Right renal cortex interstitium (tissue), 3 donors: ENCODE data around the gene HDAC11. TPM values are rescaled to one million over a fixed set of nuclear protein-coding genes. Genes with fewer than 3 reads are reported as not detected.
A peak's percentile ranks its signal among the peaks of the same experiment; 100 is the strongest.
"Not testable (repeated sequence)": the region's sequence is repeated elsewhere in the genome, so short reads cannot be mapped to it uniquely, and the experiment has no call there.

Experiments used
- DNase-seq, 3 donors: peaks; one replicate each; pipeline ENCODE4 v3.0.0-alpha.2; 2013; ENCODE audit warnings: low read depth in 3 of 3, low spot score in 2 of 3
- polyA plus RNA-seq, 3 donors: library from polyadenylated mRNA; unstranded; fragments of 120-200 nt; gene quantifications; one replicate each; pipeline ENCODE4 v1.2.1, GENCODE V29; 2013; ENCODE audit not compliant: insufficient read length in 3 of 3

HDAC11 gene, protein sequence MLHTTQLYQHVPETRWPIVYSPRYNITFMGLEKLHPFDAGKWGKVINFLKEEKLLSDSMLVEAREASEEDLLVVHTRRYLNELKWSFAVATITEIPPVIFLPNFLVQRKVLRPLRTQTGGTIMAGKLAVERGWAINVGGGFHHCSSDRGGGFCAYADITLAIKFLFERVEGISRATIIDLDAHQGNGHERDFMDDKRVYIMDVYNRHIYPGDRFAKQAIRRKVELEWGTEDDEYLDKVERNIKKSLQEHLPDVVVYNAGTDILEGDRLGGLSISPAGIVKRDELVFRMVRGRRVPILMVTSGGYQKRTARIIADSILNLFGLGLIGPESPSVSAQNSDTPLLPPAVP
- 10 to 100 TPM; 16.7 to 22.1 (median 17.3) TPM for polyA plus RNA-seq

- DNase-seq: peak; percentile 87 to 92 (median 91)
These were observed at the start of gene HDAC11 for GRCh38 chr3:13479582-13480339. Gene HDAC11, plus strand, starts transcription at chr3:13480306. Its CDS starts 42 bp downstream, at chr3:13480348.

DNA sequence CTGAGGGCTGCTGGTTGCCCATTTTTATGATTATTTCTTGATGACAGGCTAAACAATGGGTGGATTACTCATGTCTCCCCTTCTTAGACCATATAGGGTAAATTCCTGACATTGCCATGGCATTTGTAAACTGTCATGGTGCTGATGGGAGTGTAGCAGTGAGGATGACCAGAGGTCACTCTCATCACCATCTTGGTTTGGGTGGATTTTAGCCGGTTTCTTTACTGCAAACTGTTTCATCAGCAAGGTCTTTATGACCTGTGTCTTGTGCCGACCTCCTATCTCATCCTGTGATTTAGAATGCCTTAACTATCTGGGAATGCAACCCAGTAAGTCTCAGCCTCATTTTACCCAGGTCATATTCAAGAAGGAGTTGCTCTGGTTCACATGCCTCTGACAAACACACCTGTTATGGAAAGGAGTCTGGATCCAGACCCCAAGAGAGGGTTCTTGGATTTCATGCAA lies 49.7 kb upstream of the HDAC11 start:
- not testable (repeated sequence) for DNase-seq

- no peak for DNase-seq
These were observed 48.0 kb upstream of the HDAC11 start for GRCh38 chr3:13432093-13432492.

DNA sequence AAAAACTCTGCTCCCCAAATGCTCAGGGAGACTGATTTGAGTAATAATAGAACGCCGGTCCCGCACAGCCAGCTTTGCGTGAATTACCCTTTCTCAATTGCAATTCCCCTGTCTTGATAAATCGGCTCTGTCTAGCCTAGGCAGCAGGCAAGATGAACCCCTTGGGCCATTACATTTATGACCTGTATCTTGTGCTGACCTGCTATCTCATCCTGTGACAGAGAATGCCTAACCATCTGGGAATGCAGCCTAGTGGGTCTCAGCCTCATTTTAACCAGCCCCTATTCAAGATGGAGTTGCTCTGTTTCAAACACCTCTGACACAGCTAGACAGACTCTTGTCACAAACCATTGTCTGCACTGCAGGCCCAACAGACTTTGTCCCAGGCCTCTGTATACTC lies 46.2 kb upstream of the HDAC11 start:
- no peak for DNase-seq

GRCh38 chr3:13436213-13436612 lies 43.9 kb upstream of the HDAC11 start:
- DNase-seq: not testable (repeated sequence)

DNA sequence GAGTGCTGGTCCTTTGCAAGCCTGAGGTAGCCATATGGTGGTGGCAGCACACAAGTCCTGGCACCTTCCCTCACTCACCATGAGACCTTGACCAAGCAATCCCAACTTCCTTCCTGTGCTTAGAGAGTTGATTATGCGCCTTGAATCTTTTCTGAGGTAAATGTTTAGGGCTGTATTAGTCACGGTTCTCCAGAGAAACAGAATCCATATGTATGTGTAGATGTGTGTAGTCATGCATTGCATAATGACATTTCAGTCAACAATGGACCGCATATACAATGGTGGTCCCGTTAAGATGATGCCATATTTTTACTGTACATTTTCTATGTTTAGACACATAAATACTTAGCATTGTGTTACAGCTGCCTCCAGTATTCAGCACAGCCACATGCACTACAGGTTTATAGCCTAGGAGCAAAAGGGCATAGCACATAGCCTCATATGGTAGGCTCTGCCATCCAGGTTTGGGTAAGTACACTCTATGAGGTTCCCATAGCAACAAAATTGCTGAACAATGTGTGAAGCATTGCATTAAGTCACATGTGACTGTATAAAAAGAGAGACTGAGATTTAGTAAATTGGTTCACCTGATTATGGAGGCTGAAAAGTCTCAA lies 39.8 kb upstream of the HDAC11 start:
- no peak for DNase-seq

DNA sequence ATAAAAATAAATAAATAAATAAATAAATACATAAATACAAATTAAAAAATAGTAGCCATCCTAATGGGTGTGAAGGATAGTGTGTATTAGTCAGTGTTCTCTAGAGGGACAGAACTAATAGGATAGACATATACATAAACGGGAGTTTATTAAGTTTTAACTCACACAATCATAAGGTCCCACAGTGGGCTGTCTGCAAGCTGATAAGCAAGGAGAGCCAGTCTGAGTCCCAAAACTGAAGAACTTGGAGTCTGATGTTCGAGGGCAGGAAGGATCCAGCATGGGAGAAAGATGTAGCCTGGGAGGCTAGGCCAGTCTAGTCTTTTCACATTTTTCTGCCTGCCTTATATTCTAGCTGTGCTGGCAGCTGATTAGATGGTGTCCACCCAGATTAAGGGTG lies 37.2 kb upstream of the HDAC11 start:
- not testable (repeated sequence) for DNase-seq

GRCh38 chr3:13451301-13451673 lies 28.8 kb upstream of the HDAC11 start:
- DNase-seq: no peak

DNA sequence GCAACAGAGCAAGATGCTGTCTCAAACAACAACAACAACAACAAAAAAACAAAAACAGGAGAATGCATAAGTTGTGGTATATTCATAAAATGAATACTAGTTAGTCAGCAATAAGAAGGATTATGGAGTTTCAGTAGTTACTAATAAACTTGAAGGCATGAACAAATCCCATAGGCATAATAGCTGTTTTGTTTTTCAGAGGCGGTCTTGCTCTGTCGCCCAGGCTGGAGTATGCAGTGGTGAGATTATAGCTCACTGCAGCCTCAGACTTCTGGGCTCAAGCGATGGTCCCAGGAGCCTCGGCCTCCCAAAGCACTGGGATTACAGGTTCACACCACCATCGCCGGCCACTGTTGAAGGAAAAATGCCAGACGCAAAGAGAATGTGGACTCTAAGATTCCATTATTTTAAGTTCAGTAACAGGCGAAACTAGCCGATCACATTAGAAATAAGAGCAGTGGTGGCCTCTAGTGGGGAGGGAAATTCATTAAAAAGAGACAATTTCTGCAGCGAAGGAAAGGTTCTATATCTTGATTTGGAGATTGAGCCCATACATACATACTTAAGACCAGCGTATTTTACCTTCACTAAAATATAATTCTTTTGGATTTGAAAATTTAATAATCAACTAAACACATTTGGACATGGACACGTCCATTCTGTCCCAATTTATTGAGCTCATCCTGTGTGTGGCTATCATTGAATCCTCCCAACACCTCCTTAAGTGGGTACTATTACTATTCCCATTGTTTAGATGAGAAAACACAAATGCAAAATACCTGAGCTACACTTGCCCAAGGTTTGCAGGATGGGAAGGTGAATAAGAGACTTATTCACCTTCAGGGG lies 27.4 kb upstream of the HDAC11 start:
- DNase-seq: peak in 1 of 3 donors; percentile 40

- no peak for DNase-seq
These were observed 24.5 kb upstream of the HDAC11 start for GRCh38 chr3:13455644-13456043.

DNA sequence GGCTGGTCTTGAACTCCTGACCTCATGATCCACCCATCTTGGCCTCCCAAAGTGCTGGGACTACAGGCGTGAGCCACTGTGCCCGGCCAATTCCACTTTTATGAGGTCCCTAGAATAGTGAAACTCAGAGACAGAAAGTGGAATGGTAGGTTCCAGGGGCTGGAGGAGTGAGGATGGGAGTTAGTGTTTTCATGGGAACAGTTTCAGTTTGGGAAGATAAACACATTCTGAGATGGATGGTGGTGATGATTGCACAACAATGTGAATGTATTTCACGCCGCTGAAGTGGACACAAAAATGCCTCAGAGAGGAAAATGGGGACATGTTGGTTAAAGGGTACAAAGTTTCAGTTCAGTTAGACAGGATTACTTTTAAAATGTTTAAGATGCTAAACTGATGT lies 22.5 kb upstream of the HDAC11 start:
- DNase-seq: no peak

DNA sequence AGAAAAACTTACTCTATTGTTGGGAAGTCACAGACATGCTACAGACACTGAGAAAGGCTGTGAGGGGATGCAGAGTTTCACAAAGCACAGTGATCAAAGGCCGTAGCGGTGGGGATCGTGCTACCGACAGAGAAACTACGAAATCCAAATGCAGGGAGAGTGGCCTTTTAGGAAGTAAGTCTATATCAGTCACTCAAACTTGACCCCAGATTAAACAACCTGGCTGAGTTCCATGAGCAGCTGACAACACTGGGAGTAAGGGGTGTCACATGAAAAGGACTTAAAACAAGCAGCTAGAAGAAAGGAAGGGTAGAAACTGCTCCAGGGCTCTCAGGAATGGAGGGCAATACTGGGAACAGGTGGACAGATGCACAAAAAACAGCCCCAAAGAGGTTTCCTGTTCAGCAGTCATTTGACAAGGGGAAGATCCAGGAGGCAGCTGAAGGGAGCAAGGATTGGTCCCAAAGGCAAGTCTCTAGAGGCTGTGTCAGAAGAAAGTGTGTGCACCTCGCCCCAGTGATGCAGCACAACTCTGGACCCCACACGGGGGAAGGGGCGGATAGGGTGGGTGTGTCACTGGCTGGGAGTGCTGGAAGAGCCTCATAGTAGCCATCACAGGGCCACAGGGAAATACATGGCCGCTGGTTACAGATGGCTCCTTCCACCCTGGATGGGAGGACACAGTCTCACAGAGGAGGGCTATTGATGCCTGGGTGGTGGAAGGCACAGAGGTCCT lies 20.3 kb upstream of the HDAC11 start:
- DNase-seq: no peak

- DNase-seq: no peak
These were observed 19.8 kb upstream of the HDAC11 start for GRCh38 chr3:13460341-13460736.

GRCh38 chr3:13461169-13462124 lies 18.7 kb upstream of the HDAC11 start:
- DNase-seq: peak in 1 of 3 donors; percentile 39

GRCh38 chr3:13462125-13462629 lies 17.9 kb upstream of the HDAC11 start:
- DNase-seq: no peak

DNA sequence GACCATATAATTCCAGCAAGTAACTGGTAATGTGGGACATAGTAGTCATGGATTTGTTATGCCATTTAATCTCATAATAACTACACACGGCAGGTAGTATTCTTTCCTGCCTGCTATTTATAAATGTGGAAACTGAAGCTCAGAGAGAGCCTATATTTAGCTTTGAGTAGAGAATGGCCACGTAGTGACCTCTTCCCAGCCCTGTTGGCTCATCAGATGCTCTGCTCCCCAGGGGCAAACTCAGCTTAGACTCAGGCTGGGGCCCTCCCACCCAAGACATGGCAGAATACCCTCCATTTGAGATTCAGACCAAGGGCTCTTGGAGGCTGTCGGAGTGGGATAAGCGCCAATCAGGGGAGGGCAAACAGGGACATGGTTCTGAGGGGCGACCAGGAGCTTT lies 17.3 kb upstream of the HDAC11 start:
- no peak for DNase-seq

GRCh38 chr3:13463618-13464400 lies 16.3 kb upstream of the HDAC11 start:
- no peak for DNase-seq
